ENCODE results near the gene PTPRG. TPM values are rescaled to one million over a fixed set of nuclear protein-coding genes. Genes with fewer than 3 reads are reported as not detected.

The PTPRG gene
- total and polyA plus RNA-seq, 11 donors = 8.0 to 48.5 (median 35.4) TPM

DNA sequence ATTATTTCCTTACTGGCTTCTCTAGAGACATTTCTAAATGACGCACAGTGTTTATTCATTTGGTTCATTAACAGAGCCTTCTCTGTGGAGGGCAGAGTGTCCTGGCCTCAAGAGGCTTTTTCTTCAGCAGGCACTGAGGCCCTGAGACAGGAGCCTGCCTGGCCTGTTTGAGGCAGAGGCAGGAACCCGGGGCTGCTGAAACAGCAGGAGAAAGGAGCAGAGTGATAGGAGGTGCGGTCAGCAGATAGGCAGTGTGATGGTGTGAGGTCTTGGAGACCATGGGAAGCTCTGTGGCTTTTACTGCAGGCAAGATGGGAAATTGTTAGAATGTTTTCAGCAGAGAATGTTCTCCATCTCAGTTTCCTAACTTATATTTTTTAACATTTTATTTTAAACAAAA is 453.7 kb downstream of the PTPRG start:
- WGBS, 4 donors = 76 to 84% (median 77%) methylated on average over 3 of the region's 3 CpGs
- no peak overlapping the region for H3K4me3 ChIP-seq
- no peak overlapping the region for H3K27ac ChIP-seq
- intact Hi-C loops (cut with DNase I) = no loop called here
- H3K36me3 ChIP-seq = peaks cover 0 to 9% (median 0%) of the 10 kb centered on the region in 9 donors
- ATAC-seq (no peak), DNase-seq (no peak)
- TF ChIP-seq, protein P1, sequence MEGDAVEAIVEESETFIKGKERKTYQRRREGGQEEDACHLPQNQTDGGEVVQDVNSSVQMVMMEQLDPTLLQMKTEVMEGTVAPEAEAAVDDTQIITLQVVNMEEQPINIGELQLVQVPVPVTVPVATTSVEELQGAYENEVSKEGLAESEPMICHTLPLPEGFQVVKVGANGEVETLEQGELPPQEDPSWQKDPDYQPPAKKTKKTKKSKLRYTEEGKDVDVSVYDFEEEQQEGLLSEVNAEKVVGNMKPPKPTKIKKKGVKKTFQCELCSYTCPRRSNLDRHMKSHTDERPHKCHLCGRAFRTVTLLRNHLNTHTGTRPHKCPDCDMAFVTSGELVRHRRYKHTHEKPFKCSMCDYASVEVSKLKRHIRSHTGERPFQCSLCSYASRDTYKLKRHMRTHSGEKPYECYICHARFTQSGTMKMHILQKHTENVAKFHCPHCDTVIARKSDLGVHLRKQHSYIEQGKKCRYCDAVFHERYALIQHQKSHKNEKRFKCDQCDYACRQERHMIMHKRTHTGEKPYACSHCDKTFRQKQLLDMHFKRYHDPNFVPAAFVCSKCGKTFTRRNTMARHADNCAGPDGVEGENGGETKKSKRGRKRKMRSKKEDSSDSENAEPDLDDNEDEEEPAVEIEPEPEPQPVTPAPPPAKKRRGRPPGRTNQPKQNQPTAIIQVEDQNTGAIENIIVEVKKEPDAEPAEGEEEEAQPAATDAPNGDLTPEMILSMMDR (IDR thresholded peaks at IDR 0.05) = no peak
- no peak for TF ChIP-seq POLR2A (IDR thresholded peaks at IDR 0.05)
- peaks cover 0 to 6% (median 0%) of the 10 kb centered on the region in 12 donors for H3K9me3 ChIP-seq
- H3K27me3 ChIP-seq = no peaks in the 10 kb centered on the region
- peaks cover 0 to 12% (median 0%) of the 10 kb centered on the region in 12 donors for H3K4me1 ChIP-seq

DNA sequence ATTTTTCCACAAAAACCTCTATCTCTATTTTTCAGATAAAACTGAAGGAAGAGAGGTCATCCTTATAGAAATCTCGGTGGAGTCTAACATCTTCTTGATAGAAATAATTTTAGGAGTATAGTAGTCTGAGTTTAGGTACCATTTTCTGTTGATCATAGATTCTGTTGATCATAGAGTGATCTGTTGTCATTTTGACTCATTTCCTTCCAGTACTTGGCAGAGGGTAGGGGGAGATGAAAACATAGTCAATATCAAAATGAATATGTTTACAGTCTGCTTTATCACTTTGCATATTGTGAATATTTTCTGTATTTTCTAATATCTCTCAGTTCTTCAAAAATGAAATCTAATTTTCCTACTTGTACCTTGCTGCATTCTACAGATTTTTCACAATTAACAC is 458.5 kb downstream of the PTPRG start:
- H3K36me3 ChIP-seq = peaks cover 0 to 9% (median 0%) of the 10 kb centered on the region in 9 donors
- TF ChIP-seq, protein P1 (IDR thresholded peaks at IDR 0.05) = no peak
- TF ChIP-seq POLR2A (IDR thresholded peaks at IDR 0.05) = no peak
- ATAC-seq = no peak
- H3K27ac ChIP-seq = no peak overlapping the region
- H3K4me3 ChIP-seq = no peak overlapping the region
- 34 to 82% (median 69%) methylated on average over 1 of the region's 1 CpG for WGBS, 4 donors
- DNase-seq = no peak
- H3K27me3 ChIP-seq = no peaks in the 10 kb centered on the region
- H3K4me1 ChIP-seq = peaks cover 0 to 11% (median 4%) of the 10 kb centered on the region in 12 donors
- peaks cover 0 to 3% (median 0%) of the 10 kb centered on the region in 12 donors for H3K9me3 ChIP-seq
- intact Hi-C loops (cut with DNase I) = no loop called here

DNA sequence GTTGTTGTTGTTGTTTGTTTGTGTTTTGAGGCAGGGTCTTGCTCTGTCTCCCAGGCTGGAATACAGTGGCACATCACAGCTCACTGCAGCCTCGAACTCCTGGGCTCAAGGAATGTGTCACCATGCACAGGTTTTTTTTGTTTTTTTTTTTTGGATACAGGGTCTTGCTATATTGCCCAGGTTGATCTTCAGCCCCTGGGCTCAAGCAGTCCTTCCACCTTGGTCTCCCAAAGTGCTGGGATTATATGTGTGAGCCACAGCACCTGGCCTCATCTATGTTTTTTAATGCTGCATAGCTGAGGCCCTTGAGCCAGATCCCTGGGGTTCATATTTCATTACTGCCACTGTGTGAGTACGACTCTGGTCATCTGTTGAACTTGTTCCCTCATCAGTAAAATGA is 459.3 kb downstream of the PTPRG start:
- peaks cover 0 to 3% (median 0%) of the 10 kb centered on the region in 12 donors for H3K9me3 ChIP-seq
- DNase-seq (no peak), ATAC-seq (no peak)
- peaks cover 0 to 9% (median 0%) of the 10 kb centered on the region in 9 donors for H3K36me3 ChIP-seq
- intact Hi-C loops (cut with DNase I) = no loop called here
- WGBS, 4 donors = 89 to 97% (median 93%) methylated on average over 2 of the region's 2 CpGs
- no peak overlapping the region for H3K27ac ChIP-seq
- H3K27me3 ChIP-seq = no peaks in the 10 kb centered on the region
- H3K4me1 ChIP-seq = peaks cover 0 to 16% (median 5%) of the 10 kb centered on the region in 12 donors
- no peak overlapping the region for H3K4me3 ChIP-seq
- TF ChIP-seq, protein P1 (IDR thresholded peaks at IDR 0.05) = no peak
- TF ChIP-seq POLR2A (IDR thresholded peaks at IDR 0.05) = no peak

GRCh38 chr3:62022312-62022711 is 460.9 kb downstream of the PTPRG start:
- intact Hi-C loops (cut with DNase I) = no loop called here
- peaks cover 0 to 16% (median 5%) of the 10 kb centered on the region in 12 donors for H3K4me1 ChIP-seq
- H3K9me3 ChIP-seq = peaks cover 0 to 3% (median 0%) of the 10 kb centered on the region in 12 donors
- WGBS, 4 donors = 76 to 90% (median 87%) methylated on average over 4 of the region's 4 CpGs
- no peak for TF ChIP-seq POLR2A (IDR thresholded peaks at IDR 0.05)
- TF ChIP-seq, protein P1 (IDR thresholded peaks at IDR 0.05) = no peak
- H3K27ac ChIP-seq = no peak overlapping the region
- peaks cover 0 to 9% (median 0%) of the 10 kb centered on the region in 9 donors for H3K36me3 ChIP-seq
- no peak overlapping the region for H3K4me3 ChIP-seq
- DNase-seq = no peak
- no peak for ATAC-seq
- H3K27me3 ChIP-seq = no peaks in the 10 kb centered on the region
